C4-2B (cell line): ENCODE measurements around the gene EFCC1.

Experiments used
- CTCF ChIP-seq: fragments of 450-650 bp; conservative IDR thresholded peaks from 2 replicates; pipeline ENCODE4 v1.5.1; 2017; ENCODE audit warnings: mild to moderate bottlenecking
- ZFX ChIP-seq: fragments of 450-650 bp; IDR thresholded peaks from 2 replicates; pipeline ENCODE4 v1.6.1; 2017

GRCh38 chr3:129040579-129041300 lies 39.6 kb downstream of the EFCC1 start:
- TF ChIP-seq CTCF (no peak), ZFX (no peak)
